ENCODE measurements around the gene NLGN2. TPM values are rescaled to one million over a fixed set of nuclear protein-coding genes. Genes with fewer than 3 reads are reported as not detected.

Gene NLGN2
- total and polyA plus RNA-seq, 2 donors, result 8.5 to 40.9 TPM

DNA sequence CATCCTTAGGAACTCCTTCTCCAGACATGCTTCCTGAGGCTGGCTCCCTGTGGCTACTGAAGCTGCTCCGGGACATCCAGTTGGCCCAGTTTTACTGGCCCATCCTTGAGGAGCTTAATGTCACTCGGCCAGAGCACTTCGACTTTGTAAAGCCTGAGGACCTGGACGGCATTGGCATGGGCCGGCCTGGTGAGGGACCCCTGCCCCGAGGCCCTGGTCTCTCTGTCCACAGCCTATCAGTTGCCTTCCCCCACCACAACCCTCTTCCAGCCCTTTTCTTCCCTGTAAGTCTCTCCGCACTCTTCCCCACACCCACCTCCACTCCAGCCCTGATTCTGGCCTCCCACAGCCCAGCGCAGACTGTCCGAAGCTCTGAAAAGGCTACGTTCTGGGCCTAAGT is 24.7 kb upstream of the NLGN2 start:
- no peak overlapping the region for H3K4me3 ChIP-seq (ENCODE audit: low read depth, low read length)
- no peaks in the 10 kb centered on the region for H3K36me3 ChIP-seq (ENCODE audit: insufficient read depth)
- H3K27ac ChIP-seq (ENCODE audit: low read depth), result no peak overlapping the region
- H3K4me1 ChIP-seq (ENCODE audit: insufficient read depth), result no peaks in the 10 kb centered on the region
- 85% methylated on average over 10 of the region's 10 CpGs for WGBS
- no peak for DNase-seq (ENCODE audit: extremely low spot score)

DNA sequence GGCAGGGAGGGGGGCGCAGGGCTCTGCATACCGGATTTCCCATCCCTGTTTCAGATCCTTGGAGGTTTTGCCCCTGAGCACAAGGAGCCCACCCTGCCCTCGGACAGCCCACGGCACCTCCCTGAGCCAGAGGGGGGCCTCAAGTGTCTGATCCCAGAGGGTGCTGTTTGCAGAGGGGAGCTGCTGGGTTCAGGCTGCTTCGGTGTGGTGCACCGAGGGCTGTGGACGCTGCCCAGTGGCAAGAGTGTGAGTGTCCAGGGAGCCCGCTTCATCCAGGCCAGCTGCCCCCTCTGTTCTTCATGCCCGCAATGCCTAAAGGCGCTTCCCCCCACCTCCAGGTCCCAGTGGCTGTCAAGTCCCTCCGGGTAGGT is 24.3 kb upstream of the NLGN2 start:
- no peak overlapping the region for H3K4me3 ChIP-seq (ENCODE audit: low read depth, low read length)
- 73% methylated on average over 11 of the region's 11 CpGs for WGBS
- no peak for DNase-seq (ENCODE audit: extremely low spot score)
- H3K4me1 ChIP-seq (ENCODE audit: insufficient read depth), result no peaks in the 10 kb centered on the region
- H3K36me3 ChIP-seq (ENCODE audit: insufficient read depth), result no peaks in the 10 kb centered on the region
- H3K27ac ChIP-seq (ENCODE audit: low read depth), result no peak overlapping the region

DNA sequence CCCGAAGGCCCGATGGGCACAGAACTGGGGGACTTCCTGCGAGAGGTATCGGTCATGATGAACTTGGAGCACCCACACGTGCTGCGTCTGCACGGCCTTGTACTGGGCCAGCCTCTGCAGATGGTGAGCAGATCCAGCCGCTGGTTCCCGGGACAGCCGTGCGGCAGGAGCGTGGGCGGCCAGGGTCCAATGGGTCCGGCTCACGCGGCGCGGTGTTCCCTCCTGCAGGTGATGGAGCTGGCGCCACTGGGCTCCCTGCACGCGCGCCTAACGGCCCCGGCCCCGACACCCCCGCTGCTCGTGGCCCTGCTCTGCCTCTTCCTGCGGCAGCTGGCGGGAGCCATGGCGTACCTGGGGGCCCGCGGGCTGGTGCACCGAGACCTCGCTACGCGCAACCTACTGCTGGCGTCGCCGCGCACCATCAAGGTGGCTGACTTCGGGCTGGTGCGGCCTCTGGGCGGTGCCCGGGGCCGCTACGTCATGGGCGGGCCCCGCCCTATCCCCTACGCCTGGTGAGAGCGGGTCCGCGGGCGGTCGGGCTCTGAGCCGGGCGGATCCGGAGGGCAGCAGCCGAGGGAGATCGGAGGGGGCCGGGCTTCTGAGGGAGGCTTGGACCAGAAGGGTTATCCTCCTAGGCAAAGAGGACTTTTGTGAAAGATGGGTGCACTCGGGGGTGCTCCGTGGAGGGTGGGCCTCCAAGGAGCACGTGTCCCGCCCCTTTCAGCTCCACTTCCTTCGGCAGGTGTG is 23.7 kb upstream of the NLGN2 start:
- no peak overlapping the region for H3K27ac ChIP-seq (ENCODE audit: low read depth)
- H3K36me3 ChIP-seq (ENCODE audit: insufficient read depth), result no peaks in the 10 kb centered on the region
- no peaks in the 10 kb centered on the region for H3K4me1 ChIP-seq (ENCODE audit: insufficient read depth)
- 7% methylated on average over 65 of the region's 65 CpGs for WGBS
- no peak for DNase-seq (ENCODE audit: extremely low spot score)
- H3K4me3 ChIP-seq (ENCODE audit: low read depth, low read length), result peak overlapping the region; percentile 16

DNA sequence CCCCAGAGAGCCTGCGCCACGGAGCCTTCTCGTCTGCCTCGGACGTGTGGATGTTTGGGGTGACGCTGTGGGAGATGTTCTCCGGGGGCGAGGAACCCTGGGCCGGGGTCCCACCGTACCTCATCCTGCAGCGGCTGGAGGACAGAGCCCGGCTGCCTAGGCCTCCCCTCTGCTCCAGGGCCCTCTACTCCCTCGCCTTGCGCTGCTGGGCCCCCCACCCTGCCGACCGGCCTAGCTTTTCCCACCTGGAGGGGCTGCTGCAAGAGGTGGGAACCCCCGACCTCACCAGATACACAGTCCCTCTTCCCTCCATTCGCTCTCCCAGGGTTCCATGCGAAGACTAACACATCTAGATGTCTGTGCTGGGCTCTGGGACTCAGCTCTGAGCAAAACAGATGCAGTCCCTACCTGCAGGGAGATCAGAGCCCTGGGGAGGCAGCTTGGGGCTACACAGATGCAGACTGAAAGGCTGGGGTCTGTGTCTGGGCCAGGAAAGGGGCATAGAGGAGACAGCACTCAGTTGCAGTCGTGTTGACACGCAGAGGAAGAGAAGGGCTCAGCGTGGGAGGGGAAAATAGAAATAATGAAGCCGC is 23.1 kb upstream of the NLGN2 start:
- Histone ChIP-seq H3K27ac (ENCODE audit: low read depth) (no peak overlapping the region), H3K36me3 (ENCODE audit: insufficient read depth) (no peaks in the 10 kb centered on the region), H3K4me3 (ENCODE audit: low read depth, low read length) (peak overlapping the region; percentile 16), H3K4me1 (ENCODE audit: insufficient read depth) (no peaks in the 10 kb centered on the region)
- no peak for DNase-seq (ENCODE audit: extremely low spot score)
- WGBS, result 46% methylated on average over 23 of the region's 23 CpGs

DNA sequence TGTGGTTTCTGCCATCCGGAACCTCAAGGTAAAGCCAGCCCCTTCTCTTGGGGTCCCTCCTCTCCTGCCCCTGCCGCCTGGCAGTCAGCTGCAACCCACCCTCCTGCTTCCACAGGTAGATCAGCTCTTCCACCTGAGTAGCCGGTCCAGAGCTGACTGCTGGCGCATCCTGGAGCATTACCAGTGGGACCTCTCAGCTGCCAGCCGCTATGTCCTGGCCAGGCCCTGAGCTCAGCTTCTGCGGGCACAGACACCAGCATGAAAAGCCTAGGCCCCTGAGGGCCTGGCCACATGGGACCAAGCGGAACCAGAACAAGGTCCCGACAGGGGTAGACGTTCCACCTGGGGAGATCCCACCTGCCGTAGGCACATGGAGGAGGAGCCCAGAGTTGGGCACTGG is 18.8 kb upstream of the NLGN2 start:
- no peak for DNase-seq (ENCODE audit: extremely low spot score)
- H3K36me3 ChIP-seq (ENCODE audit: insufficient read depth), result no peaks in the 10 kb centered on the region
- no peak overlapping the region for H3K27ac ChIP-seq (ENCODE audit: low read depth)
- H3K4me3 ChIP-seq (ENCODE audit: low read depth, low read length), result no peak overlapping the region
- no peaks in the 10 kb centered on the region for H3K4me1 ChIP-seq (ENCODE audit: insufficient read depth)
- 97% methylated on average over 10 of the region's 10 CpGs for WGBS

DNA sequence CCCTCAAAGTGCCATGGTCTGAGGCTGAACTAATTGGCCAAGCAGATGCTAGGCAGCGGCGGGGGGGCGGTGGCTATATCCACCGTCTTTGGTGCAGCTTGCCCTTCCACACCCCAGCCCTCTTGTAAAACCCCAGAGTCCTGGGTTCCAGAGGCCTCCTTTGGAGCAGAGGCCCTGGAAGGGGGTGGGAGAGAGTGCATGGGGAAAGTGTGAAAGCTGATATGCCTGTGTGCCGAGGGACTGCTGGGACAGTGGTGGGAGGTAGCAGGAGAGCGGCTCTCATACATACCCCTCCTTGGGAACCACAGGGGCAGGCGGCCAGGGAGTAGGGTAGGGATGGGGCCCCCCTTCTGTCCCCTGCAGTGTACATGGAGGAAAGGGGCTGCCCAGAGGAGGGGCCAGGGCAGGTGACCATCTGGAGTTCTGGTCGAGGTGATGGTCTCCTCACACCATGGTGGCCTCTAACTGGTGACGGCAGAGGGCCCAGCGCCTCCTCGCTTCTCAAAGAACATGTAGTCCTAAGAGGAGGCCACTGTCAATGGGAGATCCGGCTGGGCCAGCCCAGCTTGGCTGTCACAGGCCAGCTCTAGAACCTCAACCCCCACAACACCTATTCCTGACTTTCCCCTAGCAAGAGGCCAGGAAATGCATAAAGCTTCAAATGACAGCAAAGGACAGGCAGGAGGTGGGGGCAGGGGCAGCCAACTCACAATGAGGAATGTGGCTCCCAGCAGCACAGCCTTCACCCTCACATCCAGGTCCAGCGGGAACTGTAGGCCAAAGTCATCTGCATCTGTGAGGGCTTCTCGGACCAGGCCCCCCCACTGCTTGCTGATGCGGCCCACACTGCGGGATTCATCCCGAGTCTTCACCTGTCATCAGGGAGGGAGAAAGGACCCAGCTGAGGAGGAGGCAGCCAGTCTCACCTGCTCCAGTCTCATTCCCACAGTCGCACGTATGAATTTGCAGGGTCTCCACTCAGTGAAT is 17.4 kb upstream of the NLGN2 start:
- Histone ChIP-seq H3K4me1 (ENCODE audit: insufficient read depth) (no peaks in the 10 kb centered on the region), H3K4me3 (ENCODE audit: low read depth, low read length) (no peak overlapping the region), H3K36me3 (ENCODE audit: insufficient read depth) (no peaks in the 10 kb centered on the region), H3K27ac (ENCODE audit: low read depth) (no peak overlapping the region)
- 85% methylated on average over 19 of the region's 19 CpGs for WGBS
- DNase-seq (ENCODE audit: extremely low spot score), result no peak

DNA sequence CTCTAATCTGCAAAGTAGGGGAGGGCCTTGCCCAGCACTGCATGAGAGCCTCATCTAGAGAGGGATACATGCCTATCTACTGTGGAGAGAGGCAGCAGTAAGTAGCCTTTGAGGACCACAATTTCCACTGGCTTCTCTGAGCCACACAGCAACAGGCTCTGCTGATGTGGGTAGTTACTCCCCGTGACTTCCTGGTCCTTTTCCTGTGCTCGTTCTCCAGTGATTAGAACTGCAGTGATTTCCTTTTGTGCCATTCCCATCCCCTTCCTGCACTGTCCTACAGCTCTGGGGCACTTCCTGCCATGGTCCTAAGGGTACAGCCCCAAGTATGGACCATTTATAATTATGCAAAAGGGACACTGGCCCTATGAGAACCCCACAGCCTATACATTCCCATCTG is 16.3 kb upstream of the NLGN2 start:
- DNase-seq (ENCODE audit: extremely low spot score), result no peak
- Histone ChIP-seq H3K4me1 (ENCODE audit: insufficient read depth) (no peaks in the 10 kb centered on the region), H3K27ac (ENCODE audit: low read depth) (no peak overlapping the region), H3K36me3 (ENCODE audit: insufficient read depth) (no peaks in the 10 kb centered on the region), H3K4me3 (ENCODE audit: low read depth, low read length) (no peak overlapping the region)
- 71% methylated on average over 2 of the region's 2 CpGs for WGBS

DNA sequence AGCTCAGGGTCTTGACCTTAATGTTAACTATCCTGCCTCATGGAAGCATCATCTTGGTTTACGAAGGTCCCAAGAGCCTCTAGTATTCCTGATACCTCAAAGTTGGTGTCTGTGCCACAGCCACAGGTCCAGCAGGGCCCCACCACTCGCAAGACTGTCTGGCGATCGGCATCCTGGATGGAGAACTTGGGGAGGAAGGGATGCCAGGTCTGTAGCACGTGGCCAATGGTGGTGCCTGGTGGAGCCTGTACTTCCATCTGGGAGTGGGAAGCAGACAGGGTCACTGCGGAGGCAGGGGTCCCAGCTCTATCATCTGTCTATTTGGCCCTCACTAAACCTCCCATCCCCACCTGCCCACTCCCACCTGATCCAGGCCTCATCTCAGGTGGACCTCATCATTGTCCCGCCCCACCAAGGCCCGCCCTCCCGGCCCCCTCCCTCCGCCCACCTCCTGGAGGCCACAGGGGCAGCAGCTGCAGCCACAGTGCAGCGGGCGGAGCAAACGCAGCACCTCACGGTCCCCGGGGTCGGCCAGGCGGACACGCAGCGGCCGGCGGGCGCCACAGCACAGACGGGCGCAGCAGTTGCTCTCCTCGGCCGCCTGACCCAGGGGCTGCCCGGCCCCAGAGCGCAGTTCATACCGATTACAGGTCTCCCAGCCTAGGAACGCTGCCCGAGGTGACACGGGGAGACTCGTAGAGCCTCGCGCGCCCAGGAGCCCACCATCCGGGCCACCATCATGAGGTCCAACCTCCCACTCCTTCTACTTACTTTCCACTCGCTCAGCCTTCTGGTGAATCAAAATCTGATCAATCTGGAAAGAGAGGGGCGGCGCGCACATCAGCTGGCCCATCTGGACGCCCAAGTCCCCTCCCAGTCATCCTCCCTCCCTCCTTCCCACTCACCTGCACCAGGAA is 14.7 kb upstream of the NLGN2 start:
- peak overlapping the region; percentile 63 for H3K4me3 ChIP-seq (ENCODE audit: low read depth, low read length)
- no peak overlapping the region for H3K27ac ChIP-seq (ENCODE audit: low read depth)

DNA sequence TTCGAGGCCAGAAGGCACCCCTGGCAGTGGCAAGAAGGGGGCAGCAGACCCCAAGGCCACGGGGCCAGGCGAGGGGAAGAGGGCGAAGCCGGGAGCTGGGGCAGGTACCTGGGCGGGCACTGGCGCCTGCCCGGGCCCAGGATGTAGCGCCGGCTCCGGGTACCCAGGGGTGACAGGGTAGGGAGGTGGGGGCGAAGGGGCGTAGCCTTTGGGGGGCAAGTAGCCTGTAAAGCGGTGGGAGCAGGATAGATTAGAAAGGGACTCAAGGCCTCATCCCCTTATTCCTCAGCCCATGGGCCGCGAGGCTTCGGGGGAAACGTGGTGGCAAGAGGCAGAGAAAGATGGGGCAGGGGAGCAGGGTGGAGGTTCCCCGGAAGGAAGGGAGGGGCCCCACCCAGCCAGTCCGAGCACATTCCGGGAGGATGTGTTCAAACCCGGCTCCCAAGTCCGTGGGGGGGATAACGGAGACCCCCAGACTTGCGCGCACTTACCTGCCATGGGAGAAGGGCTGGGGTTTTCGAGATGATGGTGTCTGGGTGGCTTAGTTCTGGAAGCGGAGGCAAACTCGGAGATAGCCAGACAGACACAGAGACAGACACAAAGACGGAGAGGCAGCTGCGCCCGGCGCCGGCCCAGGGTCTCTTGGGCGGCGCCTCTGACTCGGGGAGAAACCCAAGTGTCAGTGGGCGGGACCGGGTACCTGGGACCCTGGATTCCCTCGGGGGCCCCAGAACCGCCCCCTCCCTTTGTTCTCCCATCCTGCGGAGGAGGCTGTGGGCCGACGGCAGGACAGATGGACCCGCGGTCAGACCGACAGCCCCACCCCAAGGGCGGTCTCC is 13.8 kb upstream of the NLGN2 start:
- no peaks in the 10 kb centered on the region for H3K4me1 ChIP-seq (ENCODE audit: insufficient read depth)
- peak overlapping the region; percentile 63 for H3K4me3 ChIP-seq (ENCODE audit: low read depth, low read length)
- 5% methylated on average over 48 of the region's 48 CpGs for WGBS
- H3K27ac ChIP-seq (ENCODE audit: low read depth), result peak overlapping the region; percentile 93
- no peak for DNase-seq (ENCODE audit: extremely low spot score)
- no peaks in the 10 kb centered on the region for H3K36me3 ChIP-seq (ENCODE audit: insufficient read depth)

More for the DNA sequence above, 14.7 kb upstream of the NLGN2 start:
- WGBS, result 68% methylated on average over 42 of the region's 42 CpGs
- H3K36me3 ChIP-seq (ENCODE audit: insufficient read depth), result no peaks in the 10 kb centered on the region
- DNase-seq (ENCODE audit: extremely low spot score), result no peak
- H3K4me1 ChIP-seq (ENCODE audit: insufficient read depth), result no peaks in the 10 kb centered on the region

DNA sequence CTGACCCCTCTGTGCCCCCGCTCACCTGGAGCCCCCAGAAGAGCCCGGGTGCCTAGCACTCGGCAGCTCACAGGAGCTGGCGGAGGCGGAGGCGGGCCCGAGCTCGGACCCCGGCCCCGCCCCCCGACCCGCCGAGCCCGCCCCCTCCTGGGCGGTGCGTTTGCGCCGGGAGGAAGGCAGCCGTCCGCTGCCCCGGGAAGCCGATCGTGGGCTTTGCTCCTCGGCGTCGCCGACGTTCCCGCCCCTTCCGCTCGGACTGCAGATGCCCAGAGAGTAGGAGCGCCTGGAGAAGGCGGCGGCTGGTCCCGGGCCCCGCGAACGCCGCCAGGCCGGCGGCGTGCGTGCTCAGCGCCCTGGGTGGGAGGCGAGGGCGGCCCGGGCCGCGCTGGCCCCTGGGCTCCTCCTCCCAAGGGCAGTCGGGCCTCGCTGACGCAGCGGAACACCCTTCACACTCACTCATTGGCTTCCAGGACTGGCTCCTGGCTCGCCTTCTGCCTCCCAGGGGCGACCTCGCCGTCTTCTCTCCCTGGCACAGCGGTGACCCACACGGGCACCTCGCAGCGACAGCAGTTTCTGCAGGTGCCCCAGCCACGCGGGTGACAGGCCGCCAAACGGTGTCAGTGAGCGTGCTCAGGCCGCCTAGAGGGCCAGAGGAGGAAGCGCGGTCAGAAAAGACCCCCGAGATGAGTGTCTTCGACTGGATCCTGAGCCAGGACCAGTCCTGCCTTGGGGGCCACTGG is 13.0 kb upstream of the NLGN2 start, which contains the start of gene PLSCR3:
Gene PLSCR3, minus strand, starts transcription at position 74 of the 740 bp plus-strand sequence. CDS start 415 bp downstream, outside the sequence.
- Histone ChIP-seq H3K27ac (ENCODE audit: low read depth) (peak within 1 kb of the TSS; percentile 97), H3K36me3 (ENCODE audit: insufficient read depth) (no peaks in the 10 kb centered on the region), H3K4me3 (ENCODE audit: low read depth, low read length) (peak within 1 kb of the TSS; percentile 63), H3K4me1 (ENCODE audit: insufficient read depth) (no peaks in the 10 kb centered on the region)
- WGBS, result under 1% methylated on average over 71 of the region's 71 CpGs
- no peak for DNase-seq (ENCODE audit: extremely low spot score)

DNA sequence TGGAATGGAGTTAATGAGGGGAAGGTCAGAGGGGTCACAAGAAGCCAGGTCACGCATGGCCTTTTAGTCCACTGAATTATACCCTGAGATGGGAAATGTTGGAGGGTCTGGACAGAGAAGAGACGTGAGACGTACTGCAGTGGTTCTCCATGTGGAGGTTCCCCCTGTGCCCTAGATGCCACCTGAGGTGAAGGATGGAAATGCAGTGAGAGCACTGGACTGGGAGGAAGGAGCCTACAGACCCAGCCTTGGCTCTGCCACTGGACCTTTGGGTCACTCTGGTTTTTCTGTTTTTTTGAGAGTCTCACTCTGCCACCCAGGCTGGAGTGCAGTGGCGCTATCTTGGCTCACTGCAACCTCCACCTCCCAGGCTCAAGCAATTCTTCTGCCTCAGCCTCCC is 11.5 kb upstream of the NLGN2 start:
- WGBS, result 86% methylated on average over 4 of the region's 4 CpGs
- no peaks in the 10 kb centered on the region for H3K36me3 ChIP-seq (ENCODE audit: insufficient read depth)

DNA sequence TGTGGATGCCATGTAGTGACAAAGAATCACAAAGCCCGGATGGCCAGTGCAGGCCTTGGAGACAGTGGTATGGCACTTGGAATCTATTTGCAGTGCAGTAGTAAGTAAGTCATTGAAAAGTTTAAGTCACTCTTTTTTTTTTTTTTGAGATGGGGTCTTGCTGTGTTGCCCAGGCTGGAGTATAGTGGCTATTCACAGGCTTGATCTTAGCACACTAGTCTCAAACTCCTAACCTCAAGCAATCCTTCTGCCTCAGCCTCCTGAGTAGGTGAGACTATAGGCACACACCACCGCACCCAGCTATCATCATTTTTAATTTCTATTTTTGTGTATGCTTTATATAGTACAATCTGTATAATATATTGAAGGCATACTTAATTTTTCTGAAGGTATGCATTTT is 9.0 kb upstream of the NLGN2 start:
- no peak for DNase-seq (ENCODE audit: extremely low spot score)
- no peak overlapping the region for H3K27ac ChIP-seq (ENCODE audit: low read depth)
- WGBS, result 95% methylated on average over 2 of the region's 2 CpGs
- H3K4me3 ChIP-seq (ENCODE audit: low read depth, low read length), result no peak overlapping the region
- no peaks in the 10 kb centered on the region for H3K36me3 ChIP-seq (ENCODE audit: insufficient read depth)
- H3K4me1 ChIP-seq (ENCODE audit: insufficient read depth), result no peaks in the 10 kb centered on the region

More for the DNA sequence above, 11.5 kb upstream of the NLGN2 start:
- H3K4me1 ChIP-seq (ENCODE audit: insufficient read depth), result no peaks in the 10 kb centered on the region
- H3K27ac ChIP-seq (ENCODE audit: low read depth), result no peak overlapping the region
- H3K4me3 ChIP-seq (ENCODE audit: low read depth, low read length), result no peak overlapping the region
- no peak for DNase-seq (ENCODE audit: extremely low spot score)
